Epidermal melanocyte (primary cell): ENCODE measurements around the gene CFAP74.
"Not testable (repeated sequence)": the region's sequence is repeated elsewhere in the genome, so short reads cannot be mapped to it uniquely, and the experiment has no call there.

Experiments
- DNase-seq: peaks from one replicate; pipeline ENCODE4 v3.0.0; 2011; ENCODE audit warnings: low spot score; ENCODE audit not compliant: insufficient read length

The CFAP74 gene

GRCh38 chr1:1954831-1955441, 48.6 kb downstream of the CFAP74 start:
- DNase-seq, result no peak

GRCh38 chr1:1954015-1954414, 49.6 kb downstream of the CFAP74 start:
- DNase-seq, result no peak

GRCh38 chr1:1950940-1951339, 52.6 kb downstream of the CFAP74 start:
- no peak for DNase-seq

GRCh38 chr1:1948783-1949182, 54.8 kb downstream of the CFAP74 start:
- no peak for DNase-seq

GRCh38 chr1:1947493-1947892, 56.1 kb downstream of the CFAP74 start:
- no peak for DNase-seq

GRCh38 chr1:1946540-1946939, 57.0 kb downstream of the CFAP74 start:
- DNase-seq, result no peak

- DNase-seq, result no peak
Measured at GRCh38 chr1:1945782-1946393, 57.7 kb downstream of the CFAP74 start.

- DNase-seq, result no peak
Measured at GRCh38 chr1:1943834-1944570, 59.6 kb downstream of the CFAP74 start.

GRCh38 chr1:1942753-1943656, 60.6 kb downstream of the CFAP74 start:
- no peak for DNase-seq

GRCh38 chr1:1941868-1942752, 61.5 kb downstream of the CFAP74 start:
- DNase-seq, result no peak

- no peak for DNase-seq
Measured at GRCh38 chr1:1941211-1941841, 62.3 kb downstream of the CFAP74 start.

- DNase-seq, result no peak
Measured at GRCh38 chr1:1940123-1940425, 63.5 kb downstream of the CFAP74 start.

GRCh38 chr1:1939296-1940122, 64.1 kb downstream of the CFAP74 start:
- DNase-seq, result no peak

- no peak for DNase-seq
Measured at GRCh38 chr1:1938613-1939295, 64.8 kb downstream of the CFAP74 start.

- DNase-seq, result no peak
Measured at GRCh38 chr1:1938276-1938573, 65.4 kb downstream of the CFAP74 start.

- no peak for DNase-seq
Measured at GRCh38 chr1:1937549-1938275, 65.9 kb downstream of the CFAP74 start.

- DNase-seq, result no peak
Measured at GRCh38 chr1:1937061-1937460, 66.5 kb downstream of the CFAP74 start.

GRCh38 chr1:1934848-1935247, 68.7 kb downstream of the CFAP74 start:
- DNase-seq, result not testable (repeated sequence)
